GM18502 (cell line): ENCODE data around the gene DZIP1.

Source experiments
- ATAC-seq: cut with Tn5 transposase; IDR thresholded peaks from one replicate; pipeline ENCODE4 v1.9.1; 2021; ENCODE audit warnings: mild to moderate bottlenecking; ENCODE audit not compliant: unreplicated experiment, poor library complexity

The DZIP1 gene

DNA sequence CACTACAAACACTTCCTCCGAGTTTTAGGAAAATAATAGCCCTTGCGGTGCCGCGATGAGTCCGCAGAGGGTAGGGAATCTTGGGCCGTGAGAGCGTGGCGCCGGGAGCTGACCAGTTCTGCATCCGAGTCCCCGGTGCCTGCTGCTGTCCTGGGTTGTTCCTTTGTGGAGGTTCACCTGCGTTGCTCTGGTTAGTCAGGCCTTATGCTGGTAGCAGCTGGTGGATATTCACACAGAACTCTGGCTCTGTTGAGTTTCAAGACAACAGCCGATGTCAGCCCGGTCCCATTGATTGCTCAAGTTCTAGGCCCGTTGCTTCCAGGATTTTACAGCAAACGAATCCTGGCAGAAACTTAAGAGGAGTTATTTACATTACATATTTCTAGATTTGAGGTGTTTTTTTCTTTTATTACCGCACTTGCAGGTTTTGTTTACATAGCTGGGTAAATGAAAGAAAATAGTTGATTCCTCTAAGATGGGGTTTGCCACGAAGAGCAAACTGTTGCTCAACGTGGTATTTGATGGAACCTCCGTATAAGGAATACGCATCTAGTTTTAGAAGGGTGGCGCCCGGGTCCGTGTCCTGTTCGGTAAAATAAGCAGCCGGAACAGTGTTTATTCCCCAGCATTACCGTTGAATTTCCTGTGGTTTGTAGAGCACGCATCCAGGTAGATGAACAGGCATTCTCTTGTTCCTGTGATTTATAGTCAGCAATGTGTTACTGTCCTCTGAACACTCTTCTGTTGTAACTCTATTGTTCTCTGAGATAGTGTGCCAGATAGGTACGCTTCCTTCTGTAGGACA, 90.7 kb downstream of the DZIP1 start:
- no peak for ATAC-seq

GRCh38 chr13:95552539-95553441, 91.7 kb downstream of the DZIP1 start, which contains the start of gene CLDN10:
CLDN10 (plus strand) TSS chr13:95552720; CDS start chr13:95552754, 34 bp downstream.
- ATAC-seq = peak; percentile 51

DNA sequence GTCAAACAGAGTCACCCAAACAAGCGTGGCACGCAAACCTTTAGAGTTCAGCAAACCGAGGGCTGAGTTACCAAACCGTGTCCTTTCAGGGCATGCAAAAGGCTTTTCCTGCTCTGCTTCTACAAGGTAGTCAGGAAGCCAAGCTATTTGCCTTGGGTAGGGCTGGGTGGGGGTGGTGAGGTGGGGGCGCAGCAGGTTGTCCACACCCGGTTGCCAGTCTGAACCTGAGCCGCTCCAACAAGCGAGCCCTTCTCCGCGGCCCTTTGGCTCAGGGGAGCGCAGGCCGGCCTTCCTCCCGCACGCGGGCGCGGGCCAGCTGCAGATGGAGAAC, 92.3 kb downstream of the DZIP1 start:
- no peak for ATAC-seq

GRCh38 chr13:95547531-95548167, 96.9 kb downstream of the DZIP1 start:
- no peak for ATAC-seq

DNA sequence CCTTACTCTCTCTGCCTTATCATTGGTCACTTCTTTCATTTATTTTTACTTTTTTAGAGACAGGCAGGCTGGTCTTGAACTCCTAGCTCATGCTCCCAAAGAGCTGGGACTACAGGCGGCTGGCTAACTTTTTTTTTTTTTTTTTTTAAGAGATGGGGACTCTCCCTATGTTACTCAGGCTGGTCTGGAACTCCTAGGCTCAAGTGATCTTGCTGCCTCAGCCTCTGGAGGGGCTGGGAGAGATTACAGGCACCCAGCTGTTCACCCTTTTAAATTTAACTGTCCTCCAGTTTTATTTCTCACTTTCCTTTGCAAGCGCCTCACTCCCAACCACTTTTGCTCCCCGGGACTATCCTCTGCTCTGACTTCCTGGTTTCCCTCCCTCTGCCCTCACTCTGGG, 97.6 kb downstream of the DZIP1 start:
- no peak for ATAC-seq

DNA sequence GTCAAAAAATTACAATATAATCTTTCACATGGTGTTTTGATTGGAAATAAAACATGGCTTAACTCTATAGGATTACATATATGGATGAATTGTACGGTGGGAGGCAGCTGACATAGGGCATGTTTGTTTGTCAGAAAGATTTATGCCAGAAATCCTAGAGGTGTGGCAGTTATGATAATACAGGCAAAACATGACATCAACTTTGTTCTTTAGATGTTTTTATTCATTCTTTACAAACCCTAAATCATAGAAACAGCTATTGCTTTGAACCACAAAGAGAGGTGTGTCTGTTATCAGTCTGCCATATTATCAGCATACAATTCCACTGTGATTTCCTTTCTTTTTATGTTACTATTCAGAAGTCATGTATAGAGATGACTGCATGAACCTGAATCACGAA, 100.2 kb downstream of the DZIP1 start:
- ATAC-seq = no peak

- no peak for ATAC-seq
Observed at GRCh38 chr13:95541911-95542474, 102.5 kb downstream of the DZIP1 start.

DNA sequence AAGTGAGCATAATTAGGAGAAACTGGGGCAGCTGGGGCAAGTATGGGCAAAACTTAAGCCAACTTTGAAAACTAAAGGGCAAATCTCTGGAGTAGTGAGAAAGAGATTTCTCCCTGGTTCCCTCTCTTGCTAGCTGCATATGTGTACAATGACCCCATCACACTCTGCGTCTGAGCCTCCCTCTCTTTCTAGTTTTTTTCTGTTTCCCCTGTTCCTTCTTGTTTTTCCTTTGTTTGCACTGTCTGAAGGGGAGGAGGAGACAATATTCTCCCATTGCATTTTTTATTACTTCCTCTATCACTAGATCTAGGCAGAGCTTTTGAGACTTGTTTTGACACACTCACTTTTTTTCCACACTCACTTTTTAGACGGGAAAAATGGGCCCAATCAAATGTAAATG, 103.2 kb downstream of the DZIP1 start:
- no peak for ATAC-seq

GRCh38 chr13:95540888-95541287, 103.6 kb downstream of the DZIP1 start:
- no peak for ATAC-seq

DNA sequence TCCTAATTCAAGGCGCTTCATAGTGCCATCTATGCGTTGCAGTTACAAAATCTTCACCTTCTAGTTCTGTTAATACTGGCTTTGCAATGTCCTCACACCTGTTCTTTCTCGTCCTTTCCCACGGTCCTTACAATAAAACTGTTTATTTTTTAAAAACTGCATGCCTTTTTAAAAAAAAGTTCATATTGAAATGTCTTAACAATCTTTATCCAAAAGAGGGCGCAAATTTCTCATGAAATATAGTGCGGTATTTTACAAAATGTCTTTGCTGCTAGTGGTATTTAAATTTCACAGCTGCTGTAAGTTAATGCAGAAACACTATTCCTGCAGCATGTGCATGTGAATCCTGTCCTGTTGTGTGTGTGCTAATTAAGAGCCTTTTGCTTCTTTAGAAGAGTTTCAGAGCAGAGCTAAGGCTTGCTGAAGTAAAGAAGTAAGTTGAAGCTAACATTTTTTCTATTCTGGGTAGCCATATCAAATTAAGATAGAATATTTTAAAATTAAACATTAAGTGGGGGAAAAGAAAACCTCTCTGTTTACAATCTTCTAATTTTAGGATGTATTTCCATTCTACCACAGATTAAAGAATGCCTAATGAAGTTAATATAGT, 107.8 kb downstream of the DZIP1 start:
- no peak for ATAC-seq

DNA sequence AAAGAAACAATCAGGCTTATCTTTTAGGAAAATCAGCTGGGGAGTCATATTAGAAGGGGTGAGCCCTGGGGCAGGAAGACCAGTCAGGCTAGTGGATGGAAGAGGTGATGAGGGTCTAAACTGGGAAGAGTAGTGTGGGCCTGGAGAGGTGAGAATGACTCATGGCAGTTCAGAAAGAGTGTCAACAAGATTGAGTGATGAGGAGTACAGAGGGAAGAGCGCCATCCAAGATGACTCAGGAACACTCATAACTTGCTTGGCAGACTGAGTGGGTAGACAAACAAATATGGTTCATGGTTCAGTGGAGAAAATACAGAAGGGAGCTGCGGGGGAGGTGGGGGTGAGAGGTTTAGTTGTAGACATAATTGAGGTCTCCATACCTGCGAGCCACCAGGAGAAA, 109.3 kb downstream of the DZIP1 start:
- ATAC-seq = peak; percentile 71

- ATAC-seq = no peak
Observed at GRCh38 chr13:95533545-95534160, 110.9 kb downstream of the DZIP1 start.

GRCh38 chr13:95530178-95530577, 114.3 kb downstream of the DZIP1 start:
- no peak for ATAC-seq
